Endothelial cell of umbilical vein (primary cell): ENCODE data around the gene ADGRB2. TPM values are rescaled to one million over a fixed set of nuclear protein-coding genes. Genes with fewer than 3 reads are reported as not detected.

Experiments
- BruUV-seq: library from RNA; stranded (reverse); fragments of 400-500 nt; replicated peaks from 2 replicates; lab custom pipeline; 2021; lab: Mats Ljungman, UMichigan
- CTCF ChIA-PET: fragments of 300-600, 350-600 bp; sonication (Branson Sonifier 250); formaldehyde crosslinking; loops from one replicate; lab custom pipeline; 2021; ENCODE audit warnings: antibody characterized with exemption, inconsistent platforms; lab: Charles Lee
- POLR2A ChIA-PET: fragments of 300-600, 350-600 bp; sonication (Branson Sonifier 250); formaldehyde crosslinking; loops from one replicate; lab custom pipeline; 2021; ENCODE audit warnings: antibody characterized with exemption, inconsistent platforms; lab: Charles Lee
- DNase-seq: peaks from one replicate; pipeline ENCODE4 v3.0.0-alpha.2; 2011; ENCODE audit warnings: low read depth, low spot score
- FAIRE-seq: peaks from 2 replicates; lab custom pipeline; 2011; peaks lifted over from hg19 to GRCh38; lab: Jason Lieb, UNC
- H2AFZ ChIP-seq: 2 replicates; pipeline ENCODE4 v1.6.0; 2012; ENCODE audit warnings: low read depth, low read length, control low read depth, inconsistent platforms
- H3K27ac ChIP-seq: 2 replicates; pipeline ENCODE4 v1.5.1; 2011; ENCODE audit warnings: low read depth, mild to moderate bottlenecking, control low read depth, low read length, moderate library complexity; ENCODE audit not compliant: insufficient read depth
- H3K27me3 ChIP-seq, 2 experiments: 2 replicates each; pipeline versions ENCODE4 v1.6.0 to v1.6.1; 2011; ENCODE audit warnings: low read length in 2 of 2, mixed read lengths in 1 of 2; ENCODE audit not compliant: control insufficient read depth in 2 of 2, insufficient read depth in 2 of 2
- H3K36me3 ChIP-seq, 2 experiments: 2 replicates in 1 of 2; 3 replicates in 1 of 2; pipeline ENCODE4 v1.5.1; 2011; ENCODE audit warnings: low read length in 2 of 2, mild to moderate bottlenecking in 1 of 2, moderate library complexity in 1 of 2; ENCODE audit not compliant: control insufficient read depth in 2 of 2, insufficient read depth in 2 of 2; ENCODE audit errors: extremely low read depth in 1 of 2
- H3K4me1 ChIP-seq: 3 replicates; pipeline ENCODE4 v1.5.1; 2011; ENCODE audit warnings: mild to moderate bottlenecking, low read length; ENCODE audit not compliant: control insufficient read depth, insufficient read depth; ENCODE audit errors: extremely low read depth
- H3K4me2 ChIP-seq: 2 replicates; pipeline ENCODE4 v1.6.1; 2011; ENCODE audit warnings: low read length, control low read depth, mixed read lengths; ENCODE audit not compliant: insufficient read depth
- H3K4me3 ChIP-seq, 3 experiments: fragments of 200-600 bp in 1 of 3; sonication (generic), shearing (Covaris generic) in 1 of 3; replicated peaks in 1 of 3; 2 replicates each; pipeline ENCODE4 v1.5.1; 2011 to 2016; ENCODE audit warnings: control low read depth in 3 of 3, low read length in 3 of 3, mild to moderate bottlenecking in 2 of 3, inconsistent platforms in 1 of 3, low read depth in 1 of 3, moderate library complexity in 1 of 3; ENCODE audit not compliant: insufficient read depth in 1 of 3
- H3K79me2 ChIP-seq: 2 replicates; pipeline ENCODE4 v1.6.0; 2012; ENCODE audit warnings: low read length, inconsistent platforms; ENCODE audit not compliant: control insufficient read depth, insufficient read depth
- H3K9ac ChIP-seq: replicated peaks from 2 replicates; pipeline ENCODE3; 2011; ENCODE audit warnings: low read length, control low read depth; ENCODE audit not compliant: insufficient read depth; ENCODE audit errors: extremely low read depth
- H3K9me1 ChIP-seq: replicated peaks from 3 replicates; pipeline ENCODE4 v1.6.0; 2011; ENCODE audit warnings: mild to moderate bottlenecking, low read length; ENCODE audit not compliant: control insufficient read depth, insufficient read depth; ENCODE audit errors: extremely low read depth
- H3K9me3 ChIP-seq: replicated peaks from 2 replicates; pipeline ENCODE4 v1.5.1; 2012; ENCODE audit warnings: low read length, inconsistent platforms; ENCODE audit not compliant: control insufficient read depth, insufficient read depth
- H4K20me1 ChIP-seq: replicated peaks from 2 replicates; pipeline ENCODE3; 2011; ENCODE audit warnings: mild to moderate bottlenecking, low read length; ENCODE audit not compliant: control insufficient read depth, insufficient read depth; ENCODE audit errors: extremely low read depth
- CTCF ChIP-seq, 2 donors: IDR thresholded peaks; 1 replicate in 1 of 2; 2 replicates in 1 of 2; pipeline ENCODE4 v1.5.1; 2011; ENCODE audit warnings: low read length in 2 of 2, mild to moderate bottlenecking in 2 of 2, moderate library complexity in 2 of 2, control low read depth in 1 of 2, inconsistent platforms in 1 of 2, low read depth in 1 of 2; ENCODE audit not compliant: insufficient read depth in 1 of 2; ENCODE audit errors: extremely low read depth in 1 of 2
- EZH2 ChIP-seq: IDR thresholded peaks from 2 replicates; pipeline ENCODE4 v1.6.1; 2012; ENCODE audit warnings: borderline replicate concordance, low read depth, mild to moderate bottlenecking, moderate library complexity, low read length, inconsistent platforms; ENCODE audit not compliant: severe bottlenecking
- FOS ChIP-seq: IDR thresholded peaks from 2 replicates; pipeline ENCODE4 v1.6.1; 2011; ENCODE audit warnings: mild to moderate bottlenecking, low read length, moderate library complexity, borderline replicate concordance; ENCODE audit not compliant: insufficient read depth
- JUN ChIP-seq: IDR thresholded peaks from 2 replicates; pipeline ENCODE4 v1.6.1; 2011; ENCODE audit warnings: borderline replicate concordance, low read depth; ENCODE audit not compliant: insufficient read length, insufficient read depth
- MAX ChIP-seq: IDR thresholded peaks from 2 replicates; pipeline ENCODE4 v1.6.1; 2011; ENCODE audit not compliant: insufficient read depth, insufficient read length
- MYC ChIP-seq: IDR thresholded peaks from one replicate; pipeline ENCODE4 v1.6.1; 2011; ENCODE audit warnings: mild to moderate bottlenecking, low read depth, low read length
- POLR2A ChIP-seq: IDR thresholded peaks from 2 replicates; pipeline ENCODE4 v1.6.1; 2012; ENCODE audit warnings: low read depth, mild to moderate bottlenecking, control low read depth, low read length
- POLR2AphosphoS5 ChIP-seq: IDR thresholded peaks from 2 replicates; pipeline ENCODE4 v1.6.1; 2012; ENCODE audit warnings: low read depth, mild to moderate bottlenecking, control low read depth, low read length, moderate library complexity; ENCODE audit not compliant: insufficient read depth
- dilution Hi-C: fragments of 300-500 bp; cut with MboI; formaldehyde crosslinking; loops from one replicate; pipeline ENCODE4 v1.15.0; 2019; ENCODE audit warnings: low sequenced_read_pairs; ENCODE audit not compliant: extremely low pct_ligation_motif_present
- intact Hi-C: fragments of 100-400 bp; cut with micrococcal nuclease; formaldehyde crosslinking; loops from one replicate; pipeline ENCODE4 v1.10.0; 2022
- polyA plus RNA-seq, 4 experiments: library from polyadenylated mRNA; depleted of rRNA in 3 of 4; stranded (reverse) in 3 of 4; unstranded in 1 of 4; fragments of >200 nt; gene quantifications; 2 replicates each; pipeline versions ENCODE4 v1.2.1 to v1.2.3, GENCODE V29; 2011 to 2012; ENCODE audit warnings: missing spikeins in 1 of 4
- total RNA-seq: library from RNA; stranded (reverse); gene quantifications from 2 replicates; pipeline ENCODE4 v1.2.3, GENCODE V29; 2021

ADGRB2 gene
- total and polyA plus RNA-seq, 2 donors (not counting 3 experiments of a cell fraction or from before 2014, with no cell fraction given), result 1.3 to 1.5 TPM

GRCh38 chr1:31762323-31762722, 1.8 kb downstream of the ADGRB2 start:
- no peak for FAIRE-seq

More at GRCh38 chr1:31762323-31762722, 1.8 kb downstream of the ADGRB2 start:
- Histone ChIP-seq H3K9me3 (no peaks in the 10 kb centered on the region), H3K4me1 (peaks cover 26% of the 10 kb centered on the region), H3K36me3 (no peaks in the 10 kb centered on the region), H3K4me2 (no peak overlapping the region), H3K9me1 (no peaks in the 10 kb centered on the region), H3K9ac (no peak overlapping the region), H3K27ac (no peak overlapping the region), H3K79me2 (no peaks in the 10 kb centered on the region), H2AFZ (no peak overlapping the region), H3K4me3 (no peak overlapping the region), H4K20me1 (no peaks in the 10 kb centered on the region), H3K27me3 (no peaks in the 10 kb centered on the region)
- intact Hi-C loops (loop anchor here (1.0 kb wide), 2 partner anchors 26 to 202 kb away; no protein-coding TSS in a partner anchor), dilution Hi-C loops (no loop called here)
- CTCF ChIA-PET, result interaction anchor here (0.7 to 8.5 kb wide), 16 partner anchors 8 to 301 kb away, joined by 3 to 102 read pairs (median 4); partner anchors contain the start of gene PTP4A2
- no peak for TF ChIP-seq POLR2AphosphoS5
- TF ChIP-seq CTCF (IDR thresholded peaks at IDR 0.05; ENCODE audit: extremely low read depth in 1 of 2, insufficient read depth in 1 of 2, low read depth in 1 of 2, low read length in 2 of 2), result no peak
- TF ChIP-seq JUN, result no peak
- no peak for TF ChIP-seq POLR2A
- no peak for TF ChIP-seq MAX
- TF ChIP-seq MYC, result no peak
- no peak for TF ChIP-seq EZH2
- no peak for TF ChIP-seq FOS
- POLR2A ChIA-PET, result interaction anchor here (0.6 kb wide), 1 partner anchor 9 kb away, joined by 3 read pairs; no protein-coding TSS in a partner anchor
- DNase-seq, result no peak
- BruUV-seq, result no TSS peak
